Esophagus squamous epithelium (tissue), 5 donors: ENCODE measurements around the gene MSX2. TPM values are rescaled to one million over a fixed set of nuclear protein-coding genes. Genes with fewer than 3 reads are reported as not detected.

Experiments used
- DNase-seq: peaks from one replicate; lab custom pipeline; 2025; lab: John Stamatoyannopoulos, UW
- H3K27ac ChIP-seq, 4 donors: fragments of 200-600 bp; sonication (generic); one replicate each; pipeline ENCODE4 v1.5.1; 2016 to 2019; ENCODE audit warnings: mild to moderate bottlenecking in 1 of 4
- H3K27me3 ChIP-seq, 4 donors: fragments of 200-600 bp; sonication (generic); 1 replicate in 3 of 4; 2 replicates in 1 of 4; pipeline versions ENCODE4 v1.5.1 to v1.6.0; 2017 to 2021; ENCODE audit warnings: antibody characterized with exemption in 1 of 4
- H3K36me3 ChIP-seq, 3 donors: fragments of 200-600 bp; sonication (generic); one replicate each; pipeline ENCODE4 v1.5.1; 2016 to 2019
- H3K4me1 ChIP-seq, 3 donors: fragments of 200-600 bp; sonication (generic); one replicate each; pipeline ENCODE4 v1.5.1; 2017 to 2019
- H3K4me3 ChIP-seq, 4 donors: fragments of 200-600 bp; sonication (generic); 1 replicate in 3 of 4; 2 replicates in 1 of 4; pipeline ENCODE4 v1.5.1; 2016 to 2019; ENCODE audit warnings: mild to moderate bottlenecking in 2 of 4, moderate library complexity in 1 of 4
- H3K9me3 ChIP-seq, 3 donors: fragments of 200-600 bp; sonication (generic); one replicate each; pipeline ENCODE4 v1.5.1; 2016 to 2019
- POLR2A ChIP-seq, 4 donors: fragments of 450-650 bp; IDR thresholded peaks; one replicate each; pipeline ENCODE4 v1.6.1; 2017; ENCODE audit warnings: antibody characterized with exemption in 4 of 4, mild to moderate bottlenecking in 4 of 4, moderate library complexity in 3 of 4
- WGBS, 2 donors: methylation state at CpG; one replicate each; pipeline ENCODE4 v1.1.5; 2018; 5-methylcytosine and 5-hydroxymethylcytosine counted together
- intact Hi-C: fragments of 100-400 bp; cut with DNase I; formaldehyde crosslinking; loops from one replicate; pipeline ENCODE4 v1.15.0; 2022
- small RNA-seq, 4 donors: library from RNA; depleted of rRNA; stranded (forward); fragments of <200 nt; gene quantifications; one replicate each; pipeline ENCODE3, GENCODE V24; 2016
- total RNA-seq, 4 donors: library from RNA; depleted of rRNA; stranded (reverse); fragments of >200 nt; gene quantifications; one replicate each; pipeline ENCODE4 v1.1.0, GENCODE V29; 2016
- TF ChIP-seq, protein P1 (sequence below), 6 experiments: fragments of 450-650 bp in 4 of 6; fragments of 200-600 bp in 2 of 6; sonication (generic) in 2 of 6; IDR thresholded peaks; one replicate each; pipeline ENCODE4 v1.5.1; 2016 to 2019; ENCODE audit warnings: antibody characterized with exemption in 6 of 6, mild to moderate bottlenecking in 4 of 6, moderate library complexity in 4 of 6
- donor health status: DM: yes; HTN: yes; CAD: no.

Gene MSX2
- total RNA-seq, 4 donors from 2014 or later = 0.19 to 2.5 (median 1.6) TPM; not detected in 1

GRCh38 chr5:174775081-174775480 is 50.7 kb downstream of the MSX2 start:
- H3K27ac ChIP-seq = no peak overlapping the region
- TF ChIP-seq POLR2A (IDR thresholded peaks at IDR 0.05) = no peak
- TF ChIP-seq, protein P1, sequence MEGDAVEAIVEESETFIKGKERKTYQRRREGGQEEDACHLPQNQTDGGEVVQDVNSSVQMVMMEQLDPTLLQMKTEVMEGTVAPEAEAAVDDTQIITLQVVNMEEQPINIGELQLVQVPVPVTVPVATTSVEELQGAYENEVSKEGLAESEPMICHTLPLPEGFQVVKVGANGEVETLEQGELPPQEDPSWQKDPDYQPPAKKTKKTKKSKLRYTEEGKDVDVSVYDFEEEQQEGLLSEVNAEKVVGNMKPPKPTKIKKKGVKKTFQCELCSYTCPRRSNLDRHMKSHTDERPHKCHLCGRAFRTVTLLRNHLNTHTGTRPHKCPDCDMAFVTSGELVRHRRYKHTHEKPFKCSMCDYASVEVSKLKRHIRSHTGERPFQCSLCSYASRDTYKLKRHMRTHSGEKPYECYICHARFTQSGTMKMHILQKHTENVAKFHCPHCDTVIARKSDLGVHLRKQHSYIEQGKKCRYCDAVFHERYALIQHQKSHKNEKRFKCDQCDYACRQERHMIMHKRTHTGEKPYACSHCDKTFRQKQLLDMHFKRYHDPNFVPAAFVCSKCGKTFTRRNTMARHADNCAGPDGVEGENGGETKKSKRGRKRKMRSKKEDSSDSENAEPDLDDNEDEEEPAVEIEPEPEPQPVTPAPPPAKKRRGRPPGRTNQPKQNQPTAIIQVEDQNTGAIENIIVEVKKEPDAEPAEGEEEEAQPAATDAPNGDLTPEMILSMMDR (IDR thresholded peaks at IDR 0.05) = no peak
- H3K27me3 ChIP-seq = peaks cover 0 to 61% (median 0%) of the 10 kb centered on the region in 4 donors
- WGBS, 2 donors = 35 to 53% methylated on average over 3 of the region's 3 CpGs
- intact Hi-C loops = no loop called here
- H3K4me1 ChIP-seq = no peaks in the 10 kb centered on the region
- H3K4me3 ChIP-seq = no peak overlapping the region
- no peak for DNase-seq
- H3K9me3 ChIP-seq = no peaks in the 10 kb centered on the region
- no peaks in the 10 kb centered on the region for H3K36me3 ChIP-seq

GRCh38 chr5:174777111-174777510 is 52.7 kb downstream of the MSX2 start:
- no peak overlapping the region for H3K4me3 ChIP-seq
- no peak for TF ChIP-seq POLR2A (IDR thresholded peaks at IDR 0.05)
- TF ChIP-seq, protein P1 (IDR thresholded peaks at IDR 0.05) = no peak
- H3K4me1 ChIP-seq = no peaks in the 10 kb centered on the region
- peaks cover 0 to 43% (median 0%) of the 10 kb centered on the region in 4 donors for H3K27me3 ChIP-seq
- DNase-seq = no peak
- no peaks in the 10 kb centered on the region for H3K36me3 ChIP-seq
- no peaks in the 10 kb centered on the region for H3K9me3 ChIP-seq
- intact Hi-C loops = no loop called here
- no peak overlapping the region for H3K27ac ChIP-seq
- WGBS, 2 donors = 36 to 53% methylated on average over 5 to 6 of the region's 6 CpGs

DNA sequence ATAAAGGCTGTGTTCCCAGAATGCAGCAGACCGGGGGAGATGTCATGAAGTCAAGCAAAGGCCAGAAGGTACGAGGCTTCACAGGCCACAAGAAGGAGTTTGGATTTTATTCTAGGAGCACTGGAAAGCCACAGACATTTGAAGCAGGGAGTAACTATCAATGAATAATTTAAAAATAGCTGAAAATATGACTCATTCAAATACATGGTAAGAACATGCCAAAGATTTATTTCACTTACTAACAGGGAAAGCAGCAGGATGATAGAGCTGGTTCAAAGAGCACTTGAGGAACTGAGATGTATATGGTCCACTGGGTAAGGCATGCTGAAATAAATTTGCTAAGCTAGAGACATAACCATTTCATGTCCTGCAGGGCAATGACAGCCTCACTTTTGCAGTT is 53.2 kb downstream of the MSX2 start:
- intact Hi-C loops = no loop called here
- Histone ChIP-seq H3K27ac (no peak overlapping the region), H3K36me3 (no peaks in the 10 kb centered on the region), H3K4me1 (no peaks in the 10 kb centered on the region), H3K9me3 (no peaks in the 10 kb centered on the region), H3K27me3 (peaks cover 0 to 39% (median 0%) of the 10 kb centered on the region in 4 donors), H3K4me3 (no peak overlapping the region)
- TF ChIP-seq, protein P1 (IDR thresholded peaks at IDR 0.05) = no peak
- TF ChIP-seq POLR2A (IDR thresholded peaks at IDR 0.05) = no peak
- DNase-seq = no peak
- 53 to 66% methylated on average over 2 of the region's 2 CpGs for WGBS, 2 donors

Small RNA genes lying within 50 kb of the gene (small RNA-seq; reads per million reads assigned to genes)
- gene MIR4634 = 0.09 to 0.92 (median 0.28) reads per million in 4 donors
